DOHH2 (cell line): ENCODE data around the gene RGS7.
"Not testable (repeated sequence)": the region's sequence is repeated elsewhere in the genome, so short reads cannot be mapped to it uniquely, and the experiment has no call there.

Source experiments
- EZH2phosphoT487 ChIP-seq: fragments of 200-600 bp; sonication (generic); IDR thresholded peaks from 2 replicates; pipeline ENCODE4 v1.6.1; 2017; ENCODE audit warnings: borderline replicate concordance, mild to moderate bottlenecking, antibody characterized with exemption, low read length, moderate library complexity, mixed read lengths
- TF ChIP-seq, protein P1 (sequence below): fragments of 200-600 bp; sonication (generic); IDR thresholded peaks from one replicate; pipeline ENCODE4 v1.5.1; 2014; ENCODE audit warnings: antibody characterized with exemption, mild to moderate bottlenecking, low read depth, low read length; ENCODE audit not compliant: poor library complexity, severe bottlenecking

DNA sequence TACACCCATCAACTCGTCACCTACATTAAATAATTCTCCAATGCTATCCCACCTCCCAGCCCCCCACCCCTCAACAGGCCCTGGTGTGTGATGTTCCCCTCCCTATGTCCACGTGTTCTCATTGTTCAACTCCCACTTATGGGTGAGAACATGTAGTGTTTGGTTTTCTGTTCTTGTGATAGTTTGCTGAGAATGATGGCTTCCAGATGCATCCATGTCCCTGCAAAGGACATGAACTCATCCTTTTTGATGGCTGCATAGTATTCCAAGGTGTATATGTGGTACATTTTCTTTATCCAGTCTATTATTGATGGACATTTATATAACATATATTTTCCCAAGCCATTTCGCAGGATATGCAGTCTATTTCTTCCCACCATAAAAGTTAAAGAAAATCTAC lies 132.8 kb downstream of the RGS7 start:
- TF ChIP-seq, protein P1, sequence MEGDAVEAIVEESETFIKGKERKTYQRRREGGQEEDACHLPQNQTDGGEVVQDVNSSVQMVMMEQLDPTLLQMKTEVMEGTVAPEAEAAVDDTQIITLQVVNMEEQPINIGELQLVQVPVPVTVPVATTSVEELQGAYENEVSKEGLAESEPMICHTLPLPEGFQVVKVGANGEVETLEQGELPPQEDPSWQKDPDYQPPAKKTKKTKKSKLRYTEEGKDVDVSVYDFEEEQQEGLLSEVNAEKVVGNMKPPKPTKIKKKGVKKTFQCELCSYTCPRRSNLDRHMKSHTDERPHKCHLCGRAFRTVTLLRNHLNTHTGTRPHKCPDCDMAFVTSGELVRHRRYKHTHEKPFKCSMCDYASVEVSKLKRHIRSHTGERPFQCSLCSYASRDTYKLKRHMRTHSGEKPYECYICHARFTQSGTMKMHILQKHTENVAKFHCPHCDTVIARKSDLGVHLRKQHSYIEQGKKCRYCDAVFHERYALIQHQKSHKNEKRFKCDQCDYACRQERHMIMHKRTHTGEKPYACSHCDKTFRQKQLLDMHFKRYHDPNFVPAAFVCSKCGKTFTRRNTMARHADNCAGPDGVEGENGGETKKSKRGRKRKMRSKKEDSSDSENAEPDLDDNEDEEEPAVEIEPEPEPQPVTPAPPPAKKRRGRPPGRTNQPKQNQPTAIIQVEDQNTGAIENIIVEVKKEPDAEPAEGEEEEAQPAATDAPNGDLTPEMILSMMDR, result not testable (repeated sequence)
- not testable (repeated sequence) for TF ChIP-seq EZH2phosphoT487
